ENCODE data around the gene SLC22A5.
"Not testable (repeated sequence)": the region's sequence is repeated elsewhere in the genome, so short reads cannot be mapped to it uniquely, and the experiment has no call there.

Gene SLC22A5

DNA sequence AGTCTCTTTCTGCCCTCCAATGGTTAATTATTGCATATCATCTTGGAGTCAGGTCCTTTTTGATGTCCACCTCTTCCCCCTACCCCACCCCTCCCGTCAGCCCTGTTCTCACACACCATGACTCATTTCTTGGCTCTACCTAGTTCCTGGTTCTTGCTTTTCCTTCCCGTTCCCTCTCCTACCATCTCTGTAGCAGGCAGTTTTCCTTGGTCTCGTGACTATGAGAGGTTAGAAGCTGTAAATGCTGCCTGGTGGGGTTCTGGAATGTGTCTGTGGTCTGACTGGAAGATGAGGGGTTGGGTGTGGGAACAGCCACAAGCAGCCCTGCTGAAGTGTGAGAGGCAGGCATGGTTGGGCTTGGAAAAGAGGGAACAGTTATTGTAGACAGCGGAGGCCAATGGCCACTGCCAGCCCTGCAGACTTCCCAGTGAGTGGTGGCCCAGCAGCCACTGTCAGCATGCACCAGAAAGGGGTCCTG, 18.2 kb downstream of the SLC22A5 start:
- in situ Hi-C loops (cut with MboI; ENCODE audit: low sequenced_read_pairs): no loop called here

DNA sequence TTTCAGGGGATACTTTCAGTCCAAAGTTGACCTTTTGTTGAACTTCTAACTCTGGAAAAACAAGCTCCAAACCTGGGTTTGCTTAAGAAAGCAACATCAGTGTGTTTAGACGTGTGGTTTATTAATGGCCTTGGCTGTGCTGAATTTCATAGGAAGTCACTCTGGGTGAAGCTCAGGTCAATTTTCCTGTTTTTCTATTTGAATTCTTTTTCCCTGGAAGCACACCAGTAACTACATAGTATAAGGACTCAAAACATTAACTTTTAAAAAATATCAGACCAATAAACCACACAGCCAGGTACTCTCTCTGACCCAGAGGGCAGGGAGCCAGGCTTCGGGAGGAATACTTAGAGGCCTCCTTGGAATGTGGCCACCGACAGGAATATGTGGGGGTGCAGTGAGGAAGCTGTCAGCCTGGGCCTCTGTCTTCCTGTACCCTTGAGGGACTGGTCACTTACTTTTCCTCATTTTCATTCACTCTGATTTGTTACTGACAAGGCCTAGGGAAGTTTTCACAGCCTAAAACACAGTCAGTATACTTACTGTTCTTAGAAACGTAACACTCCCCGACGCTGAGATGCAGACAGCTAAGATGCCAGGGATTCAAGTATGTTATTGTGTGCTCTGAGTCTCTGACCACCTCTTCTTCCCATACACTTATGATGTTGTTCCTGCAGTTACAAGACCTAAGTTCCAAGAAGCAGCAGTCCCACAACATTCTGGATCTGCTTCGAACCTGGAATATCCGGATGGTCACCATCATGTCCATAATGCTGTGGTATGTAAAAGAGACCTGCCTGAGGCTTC, 18.9 kb downstream of the SLC22A5 start:
- in situ Hi-C loops (cut with MboI; ENCODE audit: low sequenced_read_pairs): no loop called here

DNA sequence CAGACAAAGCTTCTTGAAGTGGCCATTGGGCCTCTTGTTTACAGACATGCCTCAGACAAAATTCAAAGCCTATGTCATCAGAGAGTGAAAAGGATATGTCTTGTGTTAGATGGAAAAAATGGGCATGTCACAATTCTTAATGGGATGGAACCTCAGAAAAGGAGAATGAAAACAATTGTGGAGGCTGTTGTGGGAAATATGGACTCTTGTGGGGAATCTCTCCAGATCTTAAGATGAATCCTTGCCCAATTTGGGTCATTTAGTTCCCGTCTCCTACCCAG, 19.5 kb downstream of the SLC22A5 start:
- in situ Hi-C loops (cut with MboI; ENCODE audit: low sequenced_read_pairs): no loop called here

DNA sequence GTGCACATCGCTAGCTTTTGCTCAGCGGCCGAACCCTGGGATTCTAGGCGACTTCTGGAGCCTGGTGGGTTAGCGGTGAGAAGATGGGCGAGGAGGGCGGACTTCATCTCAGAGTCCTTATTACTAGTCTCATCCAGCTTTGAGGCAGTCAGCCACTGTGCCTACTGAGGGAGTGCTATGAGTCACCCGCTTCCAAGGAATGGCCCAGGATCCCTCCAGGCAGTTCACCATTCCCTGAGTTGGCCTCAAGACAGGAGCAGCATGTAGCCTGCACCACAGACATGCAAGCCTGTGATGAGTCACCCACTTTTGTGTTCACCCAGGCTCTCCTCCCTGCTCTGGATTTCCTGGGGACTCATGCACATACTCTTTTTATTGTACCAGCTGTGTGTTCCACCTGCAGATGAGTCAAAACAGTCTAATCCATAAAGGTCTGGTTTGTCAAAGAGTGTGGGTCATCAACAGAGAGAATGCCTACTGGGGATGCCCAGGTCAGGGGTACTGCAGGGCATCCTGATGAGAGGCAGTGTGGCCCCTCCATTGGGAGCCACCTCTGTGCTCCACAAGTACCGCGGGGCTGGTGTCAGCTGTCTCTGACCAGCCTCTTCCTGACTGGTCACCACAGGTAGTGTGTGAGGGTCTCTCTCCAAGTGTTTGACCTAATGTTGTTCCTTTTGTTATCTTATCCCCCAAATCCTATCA, 20.2 kb downstream of the SLC22A5 start:
- in situ Hi-C loops (cut with MboI; ENCODE audit: low sequenced_read_pairs): no loop called here

DNA sequence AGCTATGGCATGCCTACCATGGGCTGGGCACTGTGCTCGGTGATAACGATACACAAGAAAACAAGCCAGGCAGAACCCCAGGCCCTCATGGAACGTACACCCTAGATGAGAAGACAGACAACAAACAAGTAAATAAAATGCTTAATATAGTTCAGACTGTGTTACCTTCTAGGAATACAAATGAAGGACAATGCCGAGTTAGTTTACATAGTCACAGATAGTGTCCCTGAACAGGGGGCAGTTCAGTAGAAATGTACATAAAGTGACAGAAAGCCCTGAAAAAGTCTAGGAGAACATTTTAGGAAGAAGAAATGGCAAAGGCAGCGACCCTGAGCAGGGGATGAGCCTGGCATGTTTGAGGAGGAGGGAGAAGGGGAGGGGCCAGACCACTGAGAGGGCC, 21.7 kb downstream of the SLC22A5 start:
- in situ Hi-C loops (cut with MboI; ENCODE audit: low sequenced_read_pairs): no loop called here

DNA sequence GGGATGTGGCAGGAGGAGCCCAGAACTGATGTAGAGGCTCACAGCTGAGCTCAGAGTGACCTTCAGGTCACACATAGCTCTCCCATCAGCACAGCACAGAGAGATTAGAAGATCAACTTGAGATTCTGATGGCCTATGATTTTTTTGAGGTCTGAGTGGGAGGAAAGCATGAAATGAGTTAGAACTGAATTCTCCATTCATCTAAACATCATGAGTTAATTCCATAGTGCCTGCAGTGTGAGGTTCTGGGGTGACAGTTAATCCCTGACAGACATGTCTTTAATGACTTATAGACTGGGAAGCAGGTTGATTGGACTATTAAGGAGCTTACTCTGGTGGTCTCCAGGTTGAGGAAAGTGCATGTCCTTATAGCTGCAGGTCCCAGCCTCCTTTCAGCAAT, 22.4 kb downstream of the SLC22A5 start:
- in situ Hi-C loops (cut with MboI; ENCODE audit: low sequenced_read_pairs): no loop called here

DNA sequence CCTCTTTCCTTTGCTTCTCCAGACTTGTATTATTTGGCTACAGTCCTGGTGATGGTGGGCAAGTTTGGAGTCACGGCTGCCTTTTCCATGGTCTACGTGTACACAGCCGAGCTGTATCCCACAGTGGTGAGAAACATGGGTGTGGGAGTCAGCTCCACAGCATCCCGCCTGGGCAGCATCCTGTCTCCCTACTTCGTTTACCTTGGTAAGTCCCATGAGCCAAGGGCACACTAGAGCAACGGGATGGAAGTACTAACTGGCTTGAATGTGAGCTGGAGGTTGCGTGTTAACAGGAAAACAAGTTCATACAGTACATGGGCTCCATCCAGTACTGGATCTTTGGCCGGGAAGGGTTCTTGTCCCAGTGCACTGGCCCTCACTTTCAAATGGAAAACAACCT, 22.9 kb downstream of the SLC22A5 start:
- in situ Hi-C loops (cut with MboI; ENCODE audit: low sequenced_read_pairs): no loop called here

DNA sequence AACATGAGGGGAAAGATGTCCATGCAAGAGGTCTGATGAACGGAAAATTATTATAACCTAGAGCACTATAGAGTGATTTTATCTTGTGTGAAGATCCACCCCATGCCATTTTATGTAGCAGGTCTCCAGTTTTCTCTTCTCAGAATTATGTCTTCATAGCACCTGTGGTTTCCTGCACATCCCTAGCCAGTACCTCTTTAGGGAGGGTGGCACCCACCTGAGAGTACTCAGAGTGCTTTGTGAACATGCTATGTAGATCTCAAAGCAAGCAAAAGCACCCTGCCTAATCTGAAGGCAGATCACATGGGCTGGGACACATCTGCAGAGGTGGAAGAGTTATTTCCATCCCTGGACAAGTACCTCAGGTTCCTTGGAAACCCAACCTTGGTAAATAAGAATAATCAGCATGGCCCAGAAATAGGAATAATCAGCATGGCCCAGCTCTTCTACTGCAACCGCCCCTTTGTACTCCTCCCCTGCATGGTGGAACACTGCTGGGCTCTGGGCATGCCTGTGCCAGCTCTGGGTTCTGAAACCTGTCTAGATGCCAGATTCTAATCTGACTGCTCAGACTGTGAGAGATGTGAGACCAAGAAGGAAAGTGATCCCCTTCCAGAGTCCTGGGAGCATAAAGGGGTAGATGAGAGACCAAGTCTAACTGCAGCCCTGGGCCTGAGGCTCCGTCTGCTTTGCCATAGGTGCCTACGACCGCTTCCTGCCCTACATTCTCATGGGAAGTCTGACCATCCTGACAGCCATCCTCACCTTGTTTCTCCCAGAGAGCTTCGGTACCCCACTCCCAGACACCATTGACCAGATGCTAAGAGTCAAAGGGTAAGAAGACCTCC, 23.7 kb downstream of the SLC22A5 start:
- in situ Hi-C loops (cut with MboI; ENCODE audit: low sequenced_read_pairs): no loop called here

DNA sequence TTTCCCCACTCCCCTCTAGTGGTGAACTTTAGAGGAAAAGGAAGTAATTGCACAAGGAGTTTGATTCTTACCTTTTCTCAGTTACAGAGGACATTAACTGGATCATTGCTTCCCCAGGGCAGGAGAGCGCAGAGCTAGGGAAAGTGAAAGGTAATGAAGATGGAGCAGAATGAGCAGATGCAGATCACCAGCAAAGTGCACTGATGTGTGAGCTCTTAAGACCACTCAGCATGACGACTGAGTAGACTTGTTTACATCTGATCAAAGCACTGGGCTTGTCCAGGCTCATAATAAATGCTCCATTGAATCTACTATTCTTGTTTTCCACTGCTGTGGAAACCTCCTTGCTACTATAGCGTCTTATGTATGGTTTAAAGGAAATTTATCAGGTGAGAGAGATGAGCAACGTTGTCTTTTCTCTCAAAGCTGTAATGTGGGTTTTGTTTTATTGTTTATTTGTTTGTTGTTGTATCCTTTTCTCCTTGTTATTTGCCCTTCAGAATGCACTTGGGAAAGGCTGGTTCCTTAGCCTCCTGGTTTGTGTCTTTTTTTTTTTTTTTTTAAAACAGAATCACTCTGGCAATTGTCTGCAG, 25.3 kb downstream of the SLC22A5 start:
- in situ Hi-C loops (cut with MboI; ENCODE audit: low sequenced_read_pairs): no loop called here

DNA sequence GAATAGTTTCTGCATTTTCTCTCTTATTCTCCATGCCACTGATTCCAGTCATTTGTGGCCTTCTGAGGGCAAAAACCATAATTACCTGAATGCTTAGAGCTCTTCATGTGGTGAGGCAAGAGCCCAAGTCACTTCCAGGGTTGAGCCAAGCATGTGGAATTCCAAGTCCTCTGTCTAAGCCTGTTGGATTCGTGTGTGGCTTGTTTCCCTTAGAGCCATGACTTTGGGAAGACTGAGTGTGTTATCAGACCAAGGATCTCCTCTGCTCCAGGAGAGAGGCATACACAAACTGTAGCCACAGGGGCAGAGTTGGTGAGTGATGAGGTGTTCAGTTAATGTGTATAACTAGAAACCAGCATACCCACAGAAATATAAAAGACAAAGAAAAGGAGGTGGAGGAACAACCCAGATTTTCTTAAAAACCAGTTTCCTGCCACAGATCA, 27.1 kb downstream of the SLC22A5 start:
- in situ Hi-C loops (cut with MboI; ENCODE audit: low sequenced_read_pairs): no loop called here

DNA sequence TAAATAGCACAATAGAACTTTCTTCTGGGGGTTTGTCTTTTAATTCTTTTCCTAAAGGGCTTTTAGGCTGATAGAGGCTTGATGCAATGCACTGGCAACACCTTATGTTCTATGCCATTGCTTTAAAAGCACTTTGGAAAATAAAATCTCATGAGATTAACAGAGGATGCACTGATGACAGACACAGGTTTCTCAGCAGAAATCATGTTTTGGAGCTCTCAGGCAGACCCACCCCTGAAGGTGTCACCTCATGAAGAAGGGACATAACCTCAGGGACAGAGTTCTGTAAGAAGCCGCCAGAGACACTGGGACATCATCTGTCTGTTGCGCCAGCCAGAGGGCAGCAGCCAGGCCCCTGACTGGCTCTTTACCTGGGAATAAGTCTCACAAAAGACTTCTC, 27.7 kb downstream of the SLC22A5 start:
- in situ Hi-C loops (cut with MboI; ENCODE audit: low sequenced_read_pairs): no loop called here

DNA sequence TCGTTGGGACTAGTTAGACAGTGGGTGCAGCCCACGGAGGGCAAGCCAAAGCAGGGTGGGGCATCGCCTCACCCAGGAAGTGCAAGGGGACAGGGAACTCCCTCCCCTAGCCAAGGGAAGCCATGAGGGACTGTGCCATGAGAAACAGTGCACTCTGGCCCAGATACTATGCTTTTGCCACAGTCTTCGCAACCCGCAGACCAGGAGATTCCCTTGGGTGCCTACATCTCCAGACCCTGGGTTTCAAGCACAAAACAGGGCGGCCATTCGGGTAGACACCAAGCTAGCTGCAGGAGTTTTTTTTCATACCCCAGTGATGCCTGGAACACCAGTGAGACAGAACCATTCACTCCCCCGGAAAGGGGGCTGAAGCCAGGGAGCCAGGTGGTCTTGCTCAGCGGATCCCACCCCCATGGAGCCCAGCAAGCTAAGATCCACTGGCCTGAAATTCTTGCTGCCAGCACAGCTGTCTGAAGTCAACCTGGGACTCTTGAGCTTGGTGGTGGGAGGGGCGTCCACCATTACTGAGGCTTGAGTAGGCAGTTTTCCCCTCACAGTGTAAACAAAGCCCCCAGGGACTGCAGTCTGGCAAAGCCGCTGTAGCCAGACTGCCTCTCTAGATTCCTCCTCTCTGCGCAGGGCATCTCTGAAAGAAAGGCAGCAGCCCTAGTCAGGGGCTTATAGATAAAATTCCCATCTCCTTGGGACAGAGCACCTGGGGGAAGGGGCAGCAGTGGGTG, 28.6 kb downstream of the SLC22A5 start:
- in situ Hi-C loops (cut with MboI; ENCODE audit: low sequenced_read_pairs): not testable (repeated sequence)

DNA sequence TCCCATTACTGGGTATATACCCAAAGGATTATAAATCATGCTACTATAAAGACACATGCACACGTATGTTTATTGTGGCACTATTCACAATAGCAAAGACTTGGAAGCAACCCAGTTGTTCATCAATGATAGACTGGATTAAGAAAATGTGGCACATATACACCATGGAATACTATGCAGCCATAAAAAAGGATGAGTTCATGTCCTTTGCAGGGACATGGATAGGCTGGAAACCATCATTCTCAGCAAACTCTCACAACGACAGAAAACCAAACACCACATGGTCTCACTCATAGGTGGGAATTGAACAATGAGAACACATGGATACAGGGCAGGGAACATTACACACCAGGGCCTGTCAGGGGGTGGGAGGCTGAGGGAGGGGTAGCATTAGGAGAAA, 34.5 kb downstream of the SLC22A5 start:
- in situ Hi-C loops (cut with MboI; ENCODE audit: low sequenced_read_pairs): not testable (repeated sequence)

DNA sequence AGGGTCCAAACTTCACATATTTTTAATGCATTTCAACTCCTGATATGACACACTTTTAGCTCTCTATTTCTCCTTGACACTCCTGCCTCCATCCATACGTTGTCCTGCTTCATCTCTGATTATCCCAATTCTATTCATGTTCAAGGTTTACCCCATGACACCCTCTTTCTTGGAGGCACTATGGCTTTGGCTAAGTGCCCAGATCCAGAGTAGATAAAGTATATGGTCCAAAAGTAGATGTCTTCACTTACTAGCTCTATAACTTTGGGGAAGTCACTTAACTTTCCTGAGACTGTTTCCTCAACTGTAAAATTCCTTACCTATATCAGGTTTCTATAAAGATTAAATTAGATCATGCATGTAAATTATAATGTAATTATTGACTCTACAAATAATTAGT, 36.1 kb downstream of the SLC22A5 start:
- in situ Hi-C loops (cut with MboI; ENCODE audit: low sequenced_read_pairs): no loop called here

DNA sequence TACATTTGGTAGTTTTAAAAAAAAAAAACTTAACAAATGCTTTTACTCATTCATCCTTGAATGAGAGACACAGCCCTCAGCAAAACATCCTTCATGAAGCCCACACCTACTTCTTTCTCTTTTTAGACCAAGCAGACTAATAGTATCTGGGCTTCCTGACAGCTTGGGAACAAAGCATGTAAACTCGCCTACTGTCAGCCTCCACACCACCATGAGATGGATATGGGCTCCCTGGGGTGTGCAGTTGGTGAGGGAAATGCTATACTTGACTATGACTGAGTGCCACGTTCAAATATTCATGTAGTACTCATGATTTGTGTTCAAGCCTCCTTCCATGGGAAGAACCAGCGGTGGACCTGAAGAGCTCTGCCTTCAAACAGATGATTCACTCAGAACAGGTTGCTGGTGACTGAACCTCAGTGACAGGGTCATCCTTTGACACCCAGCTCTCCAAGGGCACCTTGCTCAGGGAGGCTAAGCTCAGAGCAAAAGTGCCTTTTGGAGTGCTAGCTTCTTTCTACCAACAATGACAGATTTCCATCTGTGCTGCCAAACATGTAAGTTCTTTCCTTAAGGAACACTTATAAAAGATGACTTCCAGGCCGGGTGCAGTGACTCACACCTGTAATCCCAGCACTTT, 36.8 kb downstream of the SLC22A5 start:
- in situ Hi-C loops (cut with MboI; ENCODE audit: low sequenced_read_pairs): no loop called here

DNA sequence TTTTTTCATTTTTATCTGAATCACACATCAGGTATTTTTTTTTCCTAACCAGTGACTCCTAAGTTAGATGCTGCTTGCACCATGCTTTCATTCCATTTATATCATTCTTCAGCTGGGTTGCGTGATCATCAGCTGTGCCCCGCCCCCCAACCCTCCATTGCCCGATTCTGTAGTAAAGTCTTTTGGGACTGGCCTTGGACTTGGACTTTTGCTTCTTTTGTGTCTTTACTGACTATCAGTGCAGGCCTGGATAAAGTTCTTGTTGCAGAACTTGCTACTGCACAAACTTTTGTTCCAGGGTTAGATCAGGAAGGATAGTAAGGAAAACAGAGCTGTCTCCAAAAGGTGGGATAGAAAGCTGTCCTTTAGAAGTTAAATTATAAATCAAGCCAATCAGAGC, 38.5 kb downstream of the SLC22A5 start:
- in situ Hi-C loops (cut with MboI; ENCODE audit: low sequenced_read_pairs): no loop called here

DNA sequence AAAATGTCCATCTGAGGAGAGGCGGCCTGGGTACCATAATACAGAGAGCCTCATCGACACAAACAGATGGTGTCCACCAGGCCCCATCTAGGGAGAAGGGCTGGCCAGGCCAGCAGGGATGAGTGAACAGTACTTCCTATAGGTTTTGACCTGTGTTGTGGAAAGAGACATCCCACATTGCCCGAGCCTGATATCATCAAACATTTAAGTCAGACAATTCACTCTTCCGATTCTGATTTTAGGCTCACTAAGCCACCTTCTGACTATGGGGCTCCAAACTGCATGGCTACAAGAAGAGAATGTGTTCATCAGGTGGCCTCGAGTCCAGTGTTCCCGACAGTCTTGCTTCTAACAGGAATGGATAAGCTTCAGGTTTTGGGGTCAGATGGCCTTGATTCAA, 38.9 kb downstream of the SLC22A5 start:
- in situ Hi-C loops (cut with MboI; ENCODE audit: low sequenced_read_pairs): no loop called here

DNA sequence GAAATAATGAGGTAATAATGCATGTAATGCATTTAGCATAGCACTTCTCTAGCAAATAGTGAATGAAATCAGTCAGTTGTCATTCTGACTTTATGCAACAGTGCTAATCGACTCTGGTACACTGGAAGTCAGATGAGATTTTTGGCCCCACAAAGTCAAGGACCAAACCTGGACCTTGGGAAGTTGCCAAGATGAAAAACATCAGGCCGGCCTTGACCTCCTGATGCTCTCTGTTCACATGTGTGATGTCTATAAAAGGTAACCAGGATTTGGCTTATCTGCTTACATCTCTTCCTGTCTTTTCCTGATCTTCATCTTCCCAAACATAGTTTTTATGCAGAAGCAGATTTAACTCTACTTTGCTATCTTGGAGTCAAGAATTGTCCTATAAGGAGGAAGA, 39.5 kb downstream of the SLC22A5 start:
- in situ Hi-C loops (cut with MboI; ENCODE audit: low sequenced_read_pairs): no loop called here

DNA sequence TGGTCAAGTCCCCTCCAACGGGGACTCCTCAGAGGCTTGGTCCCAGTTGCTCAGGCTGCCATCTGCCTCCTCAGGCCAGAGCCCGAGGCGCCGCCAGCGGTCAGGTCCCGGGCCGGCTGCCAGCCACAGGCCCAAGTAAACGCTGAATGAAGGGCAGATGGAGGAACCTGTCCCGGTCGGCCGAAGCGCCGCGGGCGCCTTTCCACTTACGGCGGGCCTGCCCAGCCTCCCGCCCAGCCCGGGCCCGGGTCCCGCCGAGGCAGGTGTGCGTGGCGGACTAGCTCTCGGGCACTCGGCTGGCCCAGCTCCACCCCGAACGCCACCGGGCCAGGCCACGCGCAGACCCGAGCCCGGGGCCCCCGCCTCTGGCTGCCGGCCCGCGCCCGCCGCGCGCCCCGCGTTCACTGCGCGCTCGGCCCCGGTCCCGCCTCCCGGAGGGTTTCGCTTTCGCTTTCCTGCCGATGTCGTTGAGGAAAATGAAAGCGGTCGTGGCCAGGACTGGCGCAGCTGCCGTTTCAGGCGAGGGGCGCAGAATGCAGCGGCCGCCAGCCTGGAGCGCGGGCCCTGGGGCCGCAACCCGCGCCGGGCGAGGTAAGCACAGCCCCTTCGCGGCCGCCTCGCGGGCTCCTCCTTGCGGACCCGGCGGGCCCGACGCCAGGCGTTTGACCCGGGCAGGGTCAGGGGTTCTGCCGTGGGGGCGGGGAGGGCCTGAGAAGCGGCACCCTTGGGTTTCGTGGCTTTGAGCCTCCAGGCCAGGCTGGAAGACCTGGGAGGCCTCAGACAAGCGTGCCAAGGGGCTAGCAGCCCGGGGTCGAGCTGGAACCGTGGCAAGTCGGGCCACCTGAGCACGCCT, 41.2 kb downstream of the SLC22A5 start:
- in situ Hi-C loops (cut with MboI; ENCODE audit: low sequenced_read_pairs): no loop called here

Measured in hTERT RPE-1 (cell line).